Measurements from ENCODE around the gene PPP1R9A.

Gene PPP1R9A

GRCh38 chr7:95101422-95101821 is 194.0 kb downstream of the PPP1R9A start:
- Mint-ChIP-seq H3K27me3 (peaks cover 3% of the 10 kb centered on the region), H3K4me1 (ENCODE audit: low read depth) (no peaks in the 10 kb centered on the region), H3K9me3 (no peaks in the 10 kb centered on the region), H3K27ac (no peak overlapping the region), H3K4me3 (no peak overlapping the region), H3K36me3 (ENCODE audit: low read depth) (no peaks in the 10 kb centered on the region)
- DNase-seq = no peak

- Mint-ChIP-seq H3K4me3 (no peak overlapping the region), H3K9me3 (no peaks in the 10 kb centered on the region), H3K36me3 (ENCODE audit: low read depth) (no peaks in the 10 kb centered on the region), H3K27ac (no peak overlapping the region), H3K27me3 (peaks cover 3% of the 10 kb centered on the region), H3K4me1 (ENCODE audit: low read depth) (no peaks in the 10 kb centered on the region)
- no peak for DNase-seq
Measured at GRCh38 chr7:95102662-95103061, 195.3 kb downstream of the PPP1R9A start.

- Mint-ChIP-seq H3K9me3 (no peaks in the 10 kb centered on the region), H3K27ac (no peak overlapping the region), H3K4me3 (no peak overlapping the region), H3K27me3 (peaks cover 3% of the 10 kb centered on the region), H3K4me1 (ENCODE audit: low read depth) (no peaks in the 10 kb centered on the region), H3K36me3 (ENCODE audit: low read depth) (no peaks in the 10 kb centered on the region)
- no peak for DNase-seq
Measured at GRCh38 chr7:95104739-95105138, 197.3 kb downstream of the PPP1R9A start.

- no peaks in the 10 kb centered on the region for H3K27me3 Mint-ChIP-seq
- no peak overlapping the region for H3K4me3 Mint-ChIP-seq
- no peaks in the 10 kb centered on the region for H3K4me1 Mint-ChIP-seq (ENCODE audit: low read depth)
Measured at GRCh38 chr7:95105627-95106026, 198.2 kb downstream of the PPP1R9A start.

GRCh38 chr7:95106401-95106800 is 199.0 kb downstream of the PPP1R9A start:
- DNase-seq = no peak
- no peaks in the 10 kb centered on the region for H3K27me3 Mint-ChIP-seq
- H3K4me3 Mint-ChIP-seq = no peak overlapping the region
- no peak overlapping the region for H3K27ac Mint-ChIP-seq
- no peaks in the 10 kb centered on the region for H3K36me3 Mint-ChIP-seq (ENCODE audit: low read depth)
- no peaks in the 10 kb centered on the region for H3K4me1 Mint-ChIP-seq (ENCODE audit: low read depth)
- no peaks in the 10 kb centered on the region for H3K9me3 Mint-ChIP-seq

More at GRCh38 chr7:95105627-95106026, 198.2 kb downstream of the PPP1R9A start:
- DNase-seq = no peak
- Mint-ChIP-seq H3K9me3 (no peaks in the 10 kb centered on the region), H3K27ac (no peak overlapping the region), H3K36me3 (ENCODE audit: low read depth) (no peaks in the 10 kb centered on the region)

- no peak for DNase-seq
- H3K36me3 Mint-ChIP-seq (ENCODE audit: low read depth) = no peaks in the 10 kb centered on the region
- H3K4me1 Mint-ChIP-seq (ENCODE audit: low read depth) = no peaks in the 10 kb centered on the region
- H3K4me3 Mint-ChIP-seq = no peak overlapping the region
- H3K27ac Mint-ChIP-seq = no peak overlapping the region
- no peaks in the 10 kb centered on the region for H3K9me3 Mint-ChIP-seq
- H3K27me3 Mint-ChIP-seq = peaks cover 3% of the 10 kb centered on the region
Measured at GRCh38 chr7:95110707-95111106, 203.3 kb downstream of the PPP1R9A start.

GRCh38 chr7:95113590-95113989 is 206.2 kb downstream of the PPP1R9A start:
- H3K27me3 Mint-ChIP-seq = peaks cover 3% of the 10 kb centered on the region
- no peaks in the 10 kb centered on the region for H3K9me3 Mint-ChIP-seq
- H3K4me1 Mint-ChIP-seq (ENCODE audit: low read depth) = no peaks in the 10 kb centered on the region
- no peak for DNase-seq
- no peak overlapping the region for H3K27ac Mint-ChIP-seq
- no peaks in the 10 kb centered on the region for H3K36me3 Mint-ChIP-seq (ENCODE audit: low read depth)
- no peak overlapping the region for H3K4me3 Mint-ChIP-seq

GRCh38 chr7:95126053-95126709 is 218.8 kb downstream of the PPP1R9A start:
- DNase-seq = no peak
- H3K9me3 Mint-ChIP-seq = no peaks in the 10 kb centered on the region
- no peaks in the 10 kb centered on the region for H3K4me1 Mint-ChIP-seq (ENCODE audit: low read depth)
- no peaks in the 10 kb centered on the region for H3K27me3 Mint-ChIP-seq
- no peaks in the 10 kb centered on the region for H3K36me3 Mint-ChIP-seq (ENCODE audit: low read depth)
- H3K27ac Mint-ChIP-seq = no peak overlapping the region
- no peak overlapping the region for H3K4me3 Mint-ChIP-seq

GRCh38 chr7:95132500-95132899 is 225.1 kb downstream of the PPP1R9A start:
- H3K27ac Mint-ChIP-seq = no peak overlapping the region
- H3K9me3 Mint-ChIP-seq = peaks cover 8% of the 10 kb centered on the region
- no peaks in the 10 kb centered on the region for H3K27me3 Mint-ChIP-seq
- H3K4me3 Mint-ChIP-seq = no peak overlapping the region
- no peak for DNase-seq
- H3K4me1 Mint-ChIP-seq (ENCODE audit: low read depth) = no peaks in the 10 kb centered on the region
- H3K36me3 Mint-ChIP-seq (ENCODE audit: low read depth) = no peaks in the 10 kb centered on the region

GRCh38 chr7:95139922-95140321 is 232.5 kb downstream of the PPP1R9A start:
- no peaks in the 10 kb centered on the region for H3K27me3 Mint-ChIP-seq
- no peak overlapping the region for H3K27ac Mint-ChIP-seq
- H3K4me1 Mint-ChIP-seq (ENCODE audit: low read depth) = no peaks in the 10 kb centered on the region
- no peak overlapping the region for H3K4me3 Mint-ChIP-seq
- DNase-seq = no peak
- H3K36me3 Mint-ChIP-seq (ENCODE audit: low read depth) = no peaks in the 10 kb centered on the region
- H3K9me3 Mint-ChIP-seq = peaks cover 4% of the 10 kb centered on the region

- H3K27ac Mint-ChIP-seq = no peak overlapping the region
- H3K9me3 Mint-ChIP-seq = no peaks in the 10 kb centered on the region
- no peak for DNase-seq
- H3K4me3 Mint-ChIP-seq = no peak overlapping the region
- no peaks in the 10 kb centered on the region for H3K4me1 Mint-ChIP-seq (ENCODE audit: low read depth)
- H3K27me3 Mint-ChIP-seq = no peaks in the 10 kb centered on the region
- no peaks in the 10 kb centered on the region for H3K36me3 Mint-ChIP-seq (ENCODE audit: low read depth)
Measured at GRCh38 chr7:95141755-95142154, 234.4 kb downstream of the PPP1R9A start.

- no peak overlapping the region for H3K4me3 Mint-ChIP-seq
- no peaks in the 10 kb centered on the region for H3K9me3 Mint-ChIP-seq
- no peak for DNase-seq
- no peak overlapping the region for H3K27ac Mint-ChIP-seq
- H3K36me3 Mint-ChIP-seq (ENCODE audit: low read depth) = no peaks in the 10 kb centered on the region
- no peaks in the 10 kb centered on the region for H3K4me1 Mint-ChIP-seq (ENCODE audit: low read depth)
- no peaks in the 10 kb centered on the region for H3K27me3 Mint-ChIP-seq
Measured at GRCh38 chr7:95144256-95144655, 236.9 kb downstream of the PPP1R9A start.

GRCh38 chr7:95155965-95156364 is 248.6 kb downstream of the PPP1R9A start:
- peaks cover 5% of the 10 kb centered on the region for H3K9me3 Mint-ChIP-seq
- no peaks in the 10 kb centered on the region for H3K4me1 Mint-ChIP-seq (ENCODE audit: low read depth)
- no peak for DNase-seq
- H3K27ac Mint-ChIP-seq = no peak overlapping the region
- no peak overlapping the region for H3K4me3 Mint-ChIP-seq
- no peaks in the 10 kb centered on the region for H3K36me3 Mint-ChIP-seq (ENCODE audit: low read depth)
- H3K27me3 Mint-ChIP-seq = no peaks in the 10 kb centered on the region

GRCh38 chr7:95157381-95157780 is 250.0 kb downstream of the PPP1R9A start:
- Mint-ChIP-seq H3K4me3 (no peak overlapping the region), H3K9me3 (peaks cover 7% of the 10 kb centered on the region), H3K4me1 (ENCODE audit: low read depth) (no peaks in the 10 kb centered on the region), H3K27me3 (no peaks in the 10 kb centered on the region), H3K27ac (no peak overlapping the region), H3K36me3 (ENCODE audit: low read depth) (no peaks in the 10 kb centered on the region)
- DNase-seq = no peak

- H3K27ac Mint-ChIP-seq = no peak overlapping the region
- no peaks in the 10 kb centered on the region for H3K4me1 Mint-ChIP-seq (ENCODE audit: low read depth)
- peaks cover 2% of the 10 kb centered on the region for H3K9me3 Mint-ChIP-seq
- no peak overlapping the region for H3K4me3 Mint-ChIP-seq
- no peak for DNase-seq
- peaks cover 7% of the 10 kb centered on the region for H3K27me3 Mint-ChIP-seq
- H3K36me3 Mint-ChIP-seq (ENCODE audit: low read depth) = no peaks in the 10 kb centered on the region
Measured at GRCh38 chr7:95169678-95170077, 262.3 kb downstream of the PPP1R9A start.

- Mint-ChIP-seq H3K27me3 (no peaks in the 10 kb centered on the region), H3K9me3 (no peaks in the 10 kb centered on the region), H3K4me3 (no peak overlapping the region), H3K36me3 (ENCODE audit: low read depth) (no peaks in the 10 kb centered on the region), H3K4me1 (ENCODE audit: low read depth) (no peaks in the 10 kb centered on the region), H3K27ac (no peak overlapping the region)
- DNase-seq = no peak
Measured at GRCh38 chr7:95172420-95172819, 265.0 kb downstream of the PPP1R9A start.

Data from activated T-cell treated with anti-CD3 and anti-CD28 coated beads, Interleukin-2, amount 50 U/mL, for 24 hours (primary cell).